H9 (cell line): Measurements from ENCODE around the gene LARP4. TPM values are rescaled to one million over a fixed set of nuclear protein-coding genes. Genes with fewer than 3 reads are reported as not detected.

Experiments used
- DNase-seq: peaks from one replicate; pipeline ENCODE4 v3.0.0-alpha.2; 2017
- H2AFZ ChIP-seq: one replicate; pipeline ENCODE4 v1.6.1; 2013; ENCODE audit warnings: mild to moderate bottlenecking, low read length, control low read depth, moderate library complexity
- H2AK5ac ChIP-seq: 2 replicates; pipeline ENCODE4 v1.6.1; 2013; ENCODE audit warnings: low read length, control low read depth, mixed read lengths; ENCODE audit not compliant: insufficient read length
- H2BK120ac ChIP-seq: one replicate; pipeline ENCODE4 v1.6.1; 2013; ENCODE audit warnings: low read depth, mild to moderate bottlenecking, low read length, control low read depth, inconsistent platforms; ENCODE audit not compliant: poor library complexity, severe bottlenecking
- H2BK12ac ChIP-seq: 2 replicates; pipeline ENCODE4 v1.6.1; 2013; ENCODE audit warnings: low read length, control low read depth, mixed read lengths, low read depth; ENCODE audit not compliant: insufficient read length
- H2BK15ac ChIP-seq: 2 replicates; pipeline ENCODE4 v1.6.1; 2013; ENCODE audit warnings: low read depth, low read length, control low read depth
- H2BK20ac ChIP-seq: one replicate; pipeline ENCODE4 v1.6.1; 2013; ENCODE audit warnings: low read depth, mild to moderate bottlenecking, low read length, control low read depth, inconsistent platforms; ENCODE audit not compliant: poor library complexity, severe bottlenecking
- H2BK5ac ChIP-seq: 2 replicates; pipeline ENCODE4 v1.6.1; 2013; ENCODE audit warnings: low read length, control low read depth, mixed read lengths; ENCODE audit not compliant: insufficient read length
- H3K14ac ChIP-seq: 2 replicates; pipeline ENCODE4 v1.6.1; 2013; ENCODE audit warnings: low read length, control low read depth; ENCODE audit not compliant: insufficient read depth
- H3K18ac ChIP-seq: 2 replicates; pipeline ENCODE4 v1.6.1; 2013; ENCODE audit warnings: low read depth, mild to moderate bottlenecking, mixed read lengths, low read length, control low read depth; ENCODE audit not compliant: insufficient read length
- H3K23ac ChIP-seq: 2 replicates; pipeline ENCODE4 v1.6.1; 2013; ENCODE audit warnings: low read length, control low read depth, mixed read lengths, low read depth; ENCODE audit not compliant: insufficient read length
- H3K23me2 ChIP-seq: 2 replicates; pipeline ENCODE4 v1.6.1; 2013; ENCODE audit warnings: low read depth, mild to moderate bottlenecking, mixed read lengths, low read length, control low read depth; ENCODE audit not compliant: insufficient read length, poor library complexity, severe bottlenecking
- H3K27ac ChIP-seq: 2 replicates; pipeline ENCODE4 v1.5.1; 2013; ENCODE audit warnings: low read length, control low read depth, mixed read lengths, low read depth; ENCODE audit not compliant: insufficient read length
- H3K27me3 ChIP-seq: 2 replicates; pipeline ENCODE4 v1.6.1; 2013; ENCODE audit warnings: low read length, control low read depth, inconsistent platforms; ENCODE audit not compliant: insufficient read depth
- H3K4ac ChIP-seq: 2 replicates; pipeline ENCODE4 v1.6.1; 2013; ENCODE audit warnings: low read depth, mild to moderate bottlenecking, control low read depth, inconsistent platforms, low read length, moderate library complexity
- H3K4me1 ChIP-seq: 2 replicates; pipeline ENCODE4 v1.6.1; 2013; ENCODE audit warnings: low read length, control low read depth, inconsistent platforms; ENCODE audit not compliant: insufficient read depth
- H3K4me2 ChIP-seq: 2 replicates; pipeline ENCODE4 v1.6.1; 2013; ENCODE audit warnings: low read length, control low read depth, mixed read lengths; ENCODE audit not compliant: insufficient read length, insufficient read depth
- H3K56ac ChIP-seq: 2 replicates; pipeline ENCODE4 v1.6.1; 2013; ENCODE audit warnings: low read depth, mild to moderate bottlenecking, mixed read lengths, low read length, control low read depth; ENCODE audit not compliant: insufficient read length
- H3K79me1 ChIP-seq: 2 replicates; pipeline ENCODE4 v1.6.1; 2013; ENCODE audit warnings: low read depth, mild to moderate bottlenecking, moderate library complexity, low read length, control low read depth, inconsistent platforms; ENCODE audit not compliant: insufficient read depth, poor library complexity, severe bottlenecking
- H3K79me2 ChIP-seq: 2 replicates; pipeline ENCODE4 v1.6.1; 2013; ENCODE audit warnings: low read length, control low read depth, inconsistent platforms; ENCODE audit not compliant: insufficient read depth
- H3K9ac ChIP-seq: 2 replicates; pipeline ENCODE4 v1.6.1; 2013; ENCODE audit warnings: low read length, control low read depth, mixed read lengths; ENCODE audit not compliant: insufficient read length; ENCODE audit errors: extremely low read depth
- H3K9me3 ChIP-seq: one replicate; pipeline ENCODE4 v1.6.1; 2013; ENCODE audit warnings: low read depth, low read length, inconsistent platforms; ENCODE audit not compliant: control insufficient read depth
- H3T11ph ChIP-seq: one replicate; pipeline ENCODE4 v1.6.1; 2013; ENCODE audit warnings: mild to moderate bottlenecking, low read length, control low read depth, inconsistent platforms
- H4K20me1 ChIP-seq: one replicate; pipeline ENCODE4 v1.6.1; 2013; ENCODE audit not compliant: control insufficient read depth, insufficient read length, insufficient read depth
- H4K5ac ChIP-seq: 2 replicates; pipeline ENCODE4 v1.6.1; 2013; ENCODE audit warnings: low read depth, mild to moderate bottlenecking, mixed read lengths, low read length, control low read depth; ENCODE audit not compliant: insufficient read length
- H4K8ac ChIP-seq: replicated peaks from 2 replicates; pipeline ENCODE4 v1.6.1; 2013; ENCODE audit warnings: low read length, control low read depth, mixed read lengths, low read depth; ENCODE audit not compliant: insufficient read length
- H4K91ac ChIP-seq: 2 replicates; pipeline ENCODE4 v1.6.1; 2013; ENCODE audit warnings: low read depth, mild to moderate bottlenecking, moderate library complexity, mixed read lengths, low read length, control low read depth; ENCODE audit not compliant: insufficient read length
- H3K27ac Mint-ChIP-seq, 3 experiments: 2 replicates in 2 of 3; 3 replicates in 1 of 3; pipeline ENCODE4 v1.8.0; 2020 to 2021; ENCODE audit warnings: mixed read lengths in 3 of 3, mild to moderate bottlenecking in 1 of 3, moderate library complexity in 1 of 3
- H3K27me3 Mint-ChIP-seq: 2 replicates; pipeline ENCODE4 v1.8.0; 2021; ENCODE audit warnings: low read depth, mild to moderate bottlenecking, moderate library complexity, mixed read lengths
- H3K36me3 Mint-ChIP-seq, 3 experiments: 2 replicates in 2 of 3; 3 replicates in 1 of 3; pipeline ENCODE4 v1.8.0; 2020 to 2021; ENCODE audit warnings: low read depth in 3 of 3, mixed read lengths in 3 of 3; ENCODE audit not compliant: insufficient read depth in 1 of 3
- H3K4me1 Mint-ChIP-seq, 2 experiments: 2 replicates each; pipeline ENCODE4 v1.8.0; 2020; ENCODE audit warnings: mixed read lengths in 2 of 2
- H3K4me3 Mint-ChIP-seq, 2 experiments: 2 replicates in 1 of 2; 3 replicates in 1 of 2; pipeline ENCODE4 v1.8.0; 2020 to 2021; ENCODE audit warnings: mild to moderate bottlenecking in 2 of 2, mixed read lengths in 2 of 2, moderate library complexity in 1 of 2
- H3K9me3 Mint-ChIP-seq, 2 experiments: 2 replicates in 1 of 2; 3 replicates in 1 of 2; pipeline ENCODE4 v1.8.0; 2020; ENCODE audit warnings: mild to moderate bottlenecking in 2 of 2, mixed read lengths in 2 of 2, moderate library complexity in 1 of 2
- CTCF ChIP-seq: fragments of 200-600 bp; sonication (generic); conservative IDR thresholded peaks from 3 replicates; pipeline ENCODE4 v1.8.0; 2021; ENCODE audit warnings: antibody characterized with exemption, mild to moderate bottlenecking
- WGBS: extraction: QIAGEN DNeasy Blood & Tissue Kit; methylation state at CpG from one replicate; pipeline ENCODE4 v1.1.7; 2013; ENCODE audit warnings: missing lambda C conversion rate, low lambda C conversion rate, mixed read lengths; ENCODE audit not compliant: insufficient read length; ENCODE audit errors: extremely low coverage; 5-methylcytosine and 5-hydroxymethylcytosine counted together
- total RNA-seq: library from RNA; stranded (reverse); gene quantifications from 2 replicates; pipeline ENCODE4 v1.2.1, GENCODE V29; 2021

Gene LARP4
- total RNA-seq, 1 experiment from 2014 or later, result 82.3 TPM

GRCh38 chr12:50508970-50509663 is 108.4 kb downstream of the LARP4 start:
- Mint-ChIP-seq H3K36me3 (peaks cover 0 to 1% (median 0%) of the 10 kb centered on the region in 3 experiments; a peak in 1 of 7 replicates), H3K9me3 (no peaks in the 10 kb centered on the region), H3K4me3 (no peak overlapping the region), H3K27ac (no peak overlapping the region; a peak in 1 of 7 replicates), H3K27me3 (no peaks in the 10 kb centered on the region), H3K4me1 (peaks cover 21 to 33% of the 10 kb centered on the region in 2 experiments)
- no peak overlapping the region for H2BK15ac ChIP-seq
- H3K23ac ChIP-seq, result no peak overlapping the region
- no peak overlapping the region for H3T11ph ChIP-seq
- H4K8ac ChIP-seq, result no peak overlapping the region
- no peak overlapping the region for H2AK5ac ChIP-seq
- DNase-seq, result no peak
- no peak overlapping the region for H4K5ac ChIP-seq
- H3K4ac ChIP-seq, result no peak overlapping the region
- H2BK20ac ChIP-seq, result no peak overlapping the region
- no peaks in the 10 kb centered on the region for H4K20me1 ChIP-seq
- H3K9me3 ChIP-seq, result no peaks in the 10 kb centered on the region
- no peak overlapping the region for H4K91ac ChIP-seq
- 100% methylated on average over 3 of the region's 7 CpGs for WGBS
- no peak overlapping the region for H3K14ac ChIP-seq
- H3K79me1 ChIP-seq, result peaks cover 2% of the 10 kb centered on the region
- no peak for TF ChIP-seq CTCF
- H3K79me2 ChIP-seq, result peaks cover 19% of the 10 kb centered on the region; the same call in 1 of the 2 replicates
- no peak overlapping the region for H3K27ac ChIP-seq
- no peak overlapping the region for H2BK120ac ChIP-seq
- no peak overlapping the region for H2AFZ ChIP-seq
- no peak overlapping the region for H3K56ac ChIP-seq
- no peak overlapping the region for H3K18ac ChIP-seq
- no peaks in the 10 kb centered on the region for H3K4me1 ChIP-seq
- no peak overlapping the region for H2BK12ac ChIP-seq
- no peak overlapping the region for H2BK5ac ChIP-seq
- no peaks in the 10 kb centered on the region for H3K27me3 ChIP-seq
- H3K23me2 ChIP-seq, result peaks cover 10% of the 10 kb centered on the region
- H3K9ac ChIP-seq, result no peak overlapping the region
- H3K4me2 ChIP-seq, result no peak overlapping the region
